Measurements from ENCODE around the gene DAND5.

DAND5 gene

GRCh38 chr19:13022859-13023636, 53.7 kb downstream of the DAND5 start:
- DNase-seq (ENCODE audit: low read depth, low spot score): peak; percentile 95

DNA sequence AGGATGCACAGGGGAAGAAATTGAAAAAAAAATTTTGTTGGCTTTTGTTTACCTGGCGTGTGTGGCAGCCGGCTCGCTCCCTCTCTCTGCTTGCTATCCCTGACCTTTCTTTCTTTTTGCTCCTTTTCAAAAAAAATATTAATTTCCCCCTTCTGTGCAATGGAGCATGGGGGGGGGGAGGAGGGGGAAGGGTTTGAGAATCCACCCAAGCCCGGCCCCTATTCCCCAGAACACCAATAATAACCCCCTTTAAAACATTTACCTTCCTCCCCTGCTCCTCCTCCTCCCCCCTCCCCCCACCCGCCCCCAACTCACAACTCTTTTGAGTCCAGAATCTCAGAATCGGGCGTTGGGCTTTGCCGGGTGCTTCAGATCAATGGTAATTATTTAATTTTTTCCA, 54.3 kb downstream of the DAND5 start:
- peak; percentile 61 for DNase-seq (ENCODE audit: low read depth, low spot score)
